Measurements from ENCODE around the gene SMYD3.

SMYD3 gene

GRCh38 chr1:246428542-246429308 is 78.4 kb downstream of the SMYD3 start:
- Mint-ChIP-seq H3K27ac (no peak overlapping the region), H3K27me3 (no peaks in the 10 kb centered on the region), H3K4me1 (no peaks in the 10 kb centered on the region), H3K9me3 (peaks cover 5% of the 10 kb centered on the region), H3K36me3 (no peaks in the 10 kb centered on the region), H3K4me3 (no peak overlapping the region)
- DNase-seq: no peak
- CTCF ChIA-PET: interaction anchor here (0.6 kb wide), 1 partner anchor 49 kb away, joined by 3 read pairs; no protein-coding TSS in a partner anchor

- CTCF ChIA-PET: no interaction called here
- H3K27ac Mint-ChIP-seq: no peak overlapping the region
- H3K27me3 Mint-ChIP-seq: no peaks in the 10 kb centered on the region
- peaks cover 5% of the 10 kb centered on the region for H3K9me3 Mint-ChIP-seq
- no peak overlapping the region for H3K4me3 Mint-ChIP-seq
- H3K4me1 Mint-ChIP-seq: no peaks in the 10 kb centered on the region
- no peak for DNase-seq
- no peaks in the 10 kb centered on the region for H3K36me3 Mint-ChIP-seq
These were observed 79.5 kb downstream of the SMYD3 start for GRCh38 chr1:246427611-246428010.

GRCh38 chr1:246425895-246426294 is 81.2 kb downstream of the SMYD3 start:
- no peak overlapping the region for H3K27ac Mint-ChIP-seq

GRCh38 chr1:246425139-246425794 is 81.8 kb downstream of the SMYD3 start:
- H3K27me3 Mint-ChIP-seq: no peaks in the 10 kb centered on the region
- H3K9me3 Mint-ChIP-seq: peaks cover 3% of the 10 kb centered on the region
- no peak for DNase-seq
- CTCF ChIA-PET: no interaction called here
- H3K4me3 Mint-ChIP-seq: no peak overlapping the region
- H3K4me1 Mint-ChIP-seq: no peaks in the 10 kb centered on the region
- no peaks in the 10 kb centered on the region for H3K36me3 Mint-ChIP-seq
- no peak overlapping the region for H3K27ac Mint-ChIP-seq

More at GRCh38 chr1:246425895-246426294, 81.2 kb downstream of the SMYD3 start:
- CTCF ChIA-PET: no interaction called here
- Mint-ChIP-seq H3K4me3 (no peak overlapping the region), H3K27me3 (no peaks in the 10 kb centered on the region), H3K36me3 (no peaks in the 10 kb centered on the region), H3K9me3 (peaks cover 5% of the 10 kb centered on the region), H3K4me1 (no peaks in the 10 kb centered on the region)
- no peak for DNase-seq

- peaks cover 5% of the 10 kb centered on the region for H3K36me3 Mint-ChIP-seq
- peaks cover 5% of the 10 kb centered on the region for H3K9me3 Mint-ChIP-seq
- H3K4me1 Mint-ChIP-seq: no peaks in the 10 kb centered on the region
- DNase-seq: no peak
- CTCF ChIA-PET: no interaction called here
- no peak overlapping the region for H3K27ac Mint-ChIP-seq
- no peak overlapping the region for H3K4me3 Mint-ChIP-seq
- no peaks in the 10 kb centered on the region for H3K27me3 Mint-ChIP-seq
These were observed 86.8 kb downstream of the SMYD3 start for GRCh38 chr1:246420300-246420699.

GRCh38 chr1:246418565-246419312 is 88.3 kb downstream of the SMYD3 start:
- Mint-ChIP-seq H3K27me3 (no peaks in the 10 kb centered on the region), H3K4me3 (no peak overlapping the region), H3K4me1 (no peaks in the 10 kb centered on the region), H3K27ac (no peak overlapping the region), H3K9me3 (peaks cover 5% of the 10 kb centered on the region), H3K36me3 (peaks cover 5% of the 10 kb centered on the region)
- CTCF ChIA-PET: no interaction called here
- DNase-seq: no peak

GRCh38 chr1:246417813-246418564 is 89.1 kb downstream of the SMYD3 start:
- no peak overlapping the region for H3K4me3 Mint-ChIP-seq
- CTCF ChIA-PET: no interaction called here
- no peaks in the 10 kb centered on the region for H3K4me1 Mint-ChIP-seq
- H3K9me3 Mint-ChIP-seq: peaks cover 5% of the 10 kb centered on the region
- H3K27ac Mint-ChIP-seq: no peak overlapping the region
- peaks cover 5% of the 10 kb centered on the region for H3K36me3 Mint-ChIP-seq
- DNase-seq: no peak
- no peaks in the 10 kb centered on the region for H3K27me3 Mint-ChIP-seq

GRCh38 chr1:246417152-246417812 is 89.8 kb downstream of the SMYD3 start:
- peaks cover 5% of the 10 kb centered on the region for H3K9me3 Mint-ChIP-seq
- DNase-seq: no peak
- H3K4me3 Mint-ChIP-seq: no peak overlapping the region
- H3K27ac Mint-ChIP-seq: no peak overlapping the region
- no peaks in the 10 kb centered on the region for H3K4me1 Mint-ChIP-seq
- peaks cover 5% of the 10 kb centered on the region for H3K36me3 Mint-ChIP-seq
- H3K27me3 Mint-ChIP-seq: no peaks in the 10 kb centered on the region
- CTCF ChIA-PET: no interaction called here

GRCh38 chr1:246416261-246416660 is 90.8 kb downstream of the SMYD3 start:
- H3K4me1 Mint-ChIP-seq: no peaks in the 10 kb centered on the region
- H3K9me3 Mint-ChIP-seq: peaks cover 12% of the 10 kb centered on the region
- H3K27me3 Mint-ChIP-seq: no peaks in the 10 kb centered on the region
- CTCF ChIA-PET: no interaction called here
- no peak overlapping the region for H3K4me3 Mint-ChIP-seq
- H3K36me3 Mint-ChIP-seq: peaks cover 5% of the 10 kb centered on the region
- DNase-seq: no peak
- no peak overlapping the region for H3K27ac Mint-ChIP-seq

- Mint-ChIP-seq H3K27me3 (no peaks in the 10 kb centered on the region), H3K36me3 (peaks cover 5% of the 10 kb centered on the region), H3K9me3 (peaks cover 12% of the 10 kb centered on the region), H3K27ac (no peak overlapping the region), H3K4me3 (no peak overlapping the region), H3K4me1 (no peaks in the 10 kb centered on the region)
- CTCF ChIA-PET: no interaction called here
- DNase-seq: no peak
These were observed 92.1 kb downstream of the SMYD3 start for GRCh38 chr1:246415028-246415427.

GRCh38 chr1:246413430-246413829 is 93.6 kb downstream of the SMYD3 start:
- no peak overlapping the region for H3K27ac Mint-ChIP-seq
- H3K9me3 Mint-ChIP-seq: peaks cover 7% of the 10 kb centered on the region
- peaks cover 1% of the 10 kb centered on the region for H3K36me3 Mint-ChIP-seq
- H3K4me3 Mint-ChIP-seq: no peak overlapping the region
- CTCF ChIA-PET: no interaction called here
- H3K4me1 Mint-ChIP-seq: no peaks in the 10 kb centered on the region
- H3K27me3 Mint-ChIP-seq: no peaks in the 10 kb centered on the region
- DNase-seq: no peak

- Mint-ChIP-seq H3K9me3 (peaks cover 2% of the 10 kb centered on the region), H3K27ac (no peak overlapping the region), H3K27me3 (no peaks in the 10 kb centered on the region), H3K4me1 (no peaks in the 10 kb centered on the region), H3K4me3 (no peak overlapping the region), H3K36me3 (no peaks in the 10 kb centered on the region)
- CTCF ChIA-PET: no interaction called here
- DNase-seq: no peak
These were observed 103.0 kb downstream of the SMYD3 start for GRCh38 chr1:246404078-246404477.

GRCh38 chr1:246398126-246398813 is 108.8 kb downstream of the SMYD3 start:
- no peak overlapping the region for H3K27ac Mint-ChIP-seq
- CTCF ChIA-PET: no interaction called here
- H3K9me3 Mint-ChIP-seq: no peaks in the 10 kb centered on the region
- no peaks in the 10 kb centered on the region for H3K27me3 Mint-ChIP-seq
- H3K36me3 Mint-ChIP-seq: no peaks in the 10 kb centered on the region
- H3K4me1 Mint-ChIP-seq: no peaks in the 10 kb centered on the region
- DNase-seq: no peak
- H3K4me3 Mint-ChIP-seq: no peak overlapping the region

All from activated naive CD4-positive, alpha-beta T cell treated with anti-CD3 and anti-CD28 coated beads, Interleukin-2, amount 10 ng/mL, durations not matched to agents 7 days and 5 days (primary cell).